Rectal smooth muscle tissue (tissue), 1 donor: ENCODE measurements around the gene TMEM115.

Experiments used
- H3K27ac ChIP-seq: one replicate; pipeline ENCODE4 v1.7.0; 2013; ENCODE audit warnings: low read depth, low read length, inconsistent platforms
- H3K27me3 ChIP-seq: one replicate; pipeline ENCODE4 v1.7.0; 2013; ENCODE audit warnings: low read length; ENCODE audit not compliant: control insufficient read depth, insufficient read depth
- H3K36me3 ChIP-seq: one replicate; pipeline ENCODE4 v1.7.0; 2013; ENCODE audit warnings: low read length; ENCODE audit not compliant: control insufficient read depth, insufficient read depth
- H3K4me1 ChIP-seq: one replicate; pipeline ENCODE4 v1.7.0; 2013; ENCODE audit warnings: low read length; ENCODE audit not compliant: control insufficient read depth, insufficient read depth
- H3K4me3 ChIP-seq: one replicate; pipeline ENCODE4 v1.7.0; 2013; ENCODE audit warnings: low read length
- H3K9ac ChIP-seq: one replicate; pipeline ENCODE4 v1.7.0; 2013; ENCODE audit warnings: low read length

Gene TMEM115

DNA sequence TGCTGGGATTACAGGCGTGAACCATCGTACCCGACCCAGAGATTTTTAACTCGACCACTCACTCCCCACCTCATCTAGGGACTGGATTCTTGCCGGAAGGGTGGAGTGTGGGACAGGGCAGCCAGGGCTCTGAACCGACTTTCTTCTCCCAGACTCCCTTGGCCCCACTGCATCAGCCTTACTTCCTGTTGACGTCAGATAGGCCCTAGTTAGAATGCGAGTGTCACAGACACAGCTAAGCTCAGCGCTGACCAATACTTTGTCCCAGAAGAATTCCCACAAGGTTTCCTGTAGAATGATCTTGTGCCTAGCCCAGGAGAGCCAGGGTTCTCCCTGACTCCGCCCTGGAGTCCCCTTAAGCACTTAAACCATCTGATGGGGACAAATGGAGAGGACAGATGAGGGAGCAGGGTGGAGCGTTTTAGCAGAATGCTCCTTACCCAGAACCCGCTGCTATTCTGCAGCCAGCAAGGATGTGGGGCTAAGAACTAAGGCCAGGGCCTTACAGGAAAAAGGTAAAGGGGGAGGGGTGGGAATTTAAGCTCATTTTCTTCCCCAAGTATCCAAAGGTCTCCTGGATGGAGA is 25.5 kb downstream of the TMEM115 start:
- H3K27ac ChIP-seq, result no peak overlapping the region

DNA sequence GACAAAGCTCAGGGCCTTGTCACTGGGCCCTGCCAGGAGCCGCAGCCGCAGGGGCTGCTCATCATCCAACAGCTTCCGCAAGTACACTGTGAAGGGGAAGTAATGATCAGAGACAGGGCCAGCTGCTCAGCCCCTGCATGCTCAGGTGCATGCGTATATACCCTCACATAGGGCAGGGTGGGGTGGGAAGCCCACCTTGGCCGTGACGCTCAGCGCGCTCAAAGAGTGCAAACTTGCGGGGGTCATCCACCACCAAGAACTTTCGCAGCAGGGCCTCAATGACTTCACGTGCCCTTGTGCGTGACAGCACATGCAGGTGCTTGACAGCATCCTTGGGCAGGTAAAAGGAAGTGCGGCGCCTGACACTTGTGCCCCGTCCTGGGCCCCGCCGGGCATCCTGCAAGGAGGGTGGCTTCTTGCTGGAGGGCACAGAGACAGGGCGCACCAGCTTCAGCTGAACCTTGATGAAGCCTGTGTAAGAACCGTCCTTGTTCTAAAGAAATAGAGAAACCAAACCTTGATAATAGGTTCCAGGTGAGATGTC is 27.9 kb downstream of the TMEM115 start:
- Histone ChIP-seq H3K9ac (no peak overlapping the region), H3K27ac (no peak overlapping the region), H3K27me3 (no peaks in the 10 kb centered on the region), H3K4me3 (no peak overlapping the region), H3K36me3 (peaks cover 6% of the 10 kb centered on the region), H3K4me1 (peaks cover 16% of the 10 kb centered on the region)

More for the DNA sequence above, 25.5 kb downstream of the TMEM115 start:
- H3K4me3 ChIP-seq, result no peak overlapping the region
- H3K4me1 ChIP-seq, result peaks cover 3% of the 10 kb centered on the region
- H3K27me3 ChIP-seq, result no peaks in the 10 kb centered on the region
- no peak overlapping the region for H3K9ac ChIP-seq
- H3K36me3 ChIP-seq, result peaks cover 6% of the 10 kb centered on the region

DNA sequence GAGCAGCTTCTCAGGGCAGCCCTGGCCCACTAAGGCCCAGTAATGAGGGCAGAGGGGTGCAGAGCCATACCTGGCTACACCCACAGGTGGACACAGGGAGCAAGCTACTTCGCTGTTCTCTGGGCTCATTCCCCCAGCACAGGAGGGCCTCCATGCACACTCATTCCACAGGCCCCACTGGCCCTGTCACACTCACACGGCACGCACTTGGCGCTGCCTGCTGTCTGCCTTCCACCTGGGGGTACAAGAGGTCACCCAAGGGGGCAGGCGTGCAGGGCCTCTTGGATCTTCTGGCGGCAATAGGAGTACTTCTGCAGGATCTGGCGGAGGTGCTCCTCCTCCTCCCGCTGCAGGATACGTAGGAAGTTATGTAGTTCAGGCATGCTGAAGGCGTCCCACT is 29.0 kb downstream of the TMEM115 start:
- H3K36me3 ChIP-seq, result peaks cover 12% of the 10 kb centered on the region
- H3K4me1 ChIP-seq, result peaks cover 13% of the 10 kb centered on the region
- H3K9ac ChIP-seq, result no peak overlapping the region
- H3K4me3 ChIP-seq, result no peak overlapping the region
- H3K27ac ChIP-seq, result no peak overlapping the region
- no peaks in the 10 kb centered on the region for H3K27me3 ChIP-seq

DNA sequence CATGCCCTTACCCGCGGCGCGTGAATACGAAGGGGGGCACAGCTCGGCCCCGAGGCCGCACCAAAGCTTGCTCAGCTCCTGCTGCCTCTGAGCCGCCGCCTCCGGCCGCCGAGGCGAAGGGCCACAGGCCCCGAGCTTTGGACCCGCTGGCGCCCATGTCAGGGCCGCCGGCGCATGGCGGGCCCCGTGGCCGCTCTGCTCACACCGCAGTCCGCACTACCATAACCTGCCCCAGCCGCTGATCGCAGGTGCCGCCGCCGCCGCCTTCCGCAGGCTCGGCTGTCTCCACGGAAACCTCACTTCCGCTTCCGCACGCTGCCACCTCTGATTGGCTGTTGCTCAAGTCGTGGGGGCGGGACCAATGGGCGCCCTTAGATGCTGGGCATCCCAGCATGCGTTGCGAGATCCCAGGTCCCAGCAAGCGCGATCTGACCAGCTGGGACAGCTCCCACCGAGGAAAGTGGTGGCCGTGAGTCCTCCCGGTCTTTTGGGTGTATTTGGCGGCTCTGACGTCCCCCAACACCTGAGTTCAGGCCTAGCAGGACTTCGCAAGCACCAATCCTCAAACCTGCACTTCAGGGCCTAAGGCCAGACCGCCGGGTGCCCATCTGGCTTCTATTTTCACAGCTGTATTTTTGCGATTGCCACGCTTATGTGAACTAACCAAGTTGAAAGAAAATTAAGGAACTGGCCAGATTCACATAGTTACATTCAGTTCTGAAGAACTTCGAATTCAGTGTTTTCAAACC is 31.2 kb downstream of the TMEM115 start, which contains the start of gene TUSC2:
Gene TUSC2, minus strand, starts transcription at position 281 of the 749 bp plus-strand sequence. Its CDS starts 124 bp downstream, at position 157.
- Histone ChIP-seq H3K9ac (peak within 1 kb of the TSS; percentile 69), H3K4me1 (peaks cover 13% of the 10 kb centered on the region), H3K27me3 (no peaks in the 10 kb centered on the region), H3K4me3 (peak within 1 kb of the TSS; percentile 81), H3K27ac (peak within 1 kb of the TSS; percentile 78), H3K36me3 (peaks cover 12% of the 10 kb centered on the region)

DNA sequence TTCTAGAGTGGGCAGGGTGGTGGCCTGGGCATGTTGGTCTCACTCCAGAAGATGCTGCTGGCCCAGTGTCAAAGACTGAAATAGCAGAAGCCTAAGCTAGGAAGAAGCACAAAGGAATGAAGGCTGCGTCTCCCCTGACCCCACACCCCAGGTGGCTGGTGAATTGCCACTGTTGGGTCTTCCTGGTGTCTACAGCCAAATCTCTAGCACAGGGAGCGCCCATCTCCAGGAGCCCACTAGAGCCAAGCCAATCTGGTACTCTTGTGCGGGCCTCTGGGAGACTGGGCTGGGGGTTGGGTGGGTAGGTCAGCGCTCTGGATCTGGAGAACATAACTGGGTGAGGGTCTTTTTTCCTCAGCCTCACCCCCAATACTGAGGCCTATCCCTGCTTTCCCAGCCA is 32.2 kb downstream of the TMEM115 start:
- Histone ChIP-seq H3K27ac (no peak overlapping the region), H3K4me3 (peak overlapping the region; percentile 81), H3K27me3 (no peaks in the 10 kb centered on the region), H3K36me3 (peaks cover 12% of the 10 kb centered on the region), H3K4me1 (peaks cover 14% of the 10 kb centered on the region), H3K9ac (peak overlapping the region; percentile 45)

DNA sequence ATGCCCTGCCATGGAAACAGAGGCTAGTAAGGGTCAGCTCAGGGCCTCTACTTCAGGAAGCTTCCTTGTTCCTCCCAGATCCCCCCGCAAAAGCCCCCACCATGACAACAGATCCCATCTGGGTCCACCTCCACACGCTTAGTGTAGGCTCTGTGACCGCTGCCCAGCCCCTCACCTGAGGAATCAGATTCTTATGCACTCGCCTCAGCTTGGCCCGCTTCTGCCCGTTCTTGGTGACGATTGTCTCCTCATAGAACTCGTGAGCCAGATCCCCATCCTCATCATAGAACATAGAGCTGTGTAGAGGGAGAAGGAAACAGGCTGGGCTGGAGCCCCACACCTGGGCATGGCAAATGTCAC is 33.2 kb downstream of the TMEM115 start:
- H3K27ac ChIP-seq, result no peak overlapping the region

DNA sequence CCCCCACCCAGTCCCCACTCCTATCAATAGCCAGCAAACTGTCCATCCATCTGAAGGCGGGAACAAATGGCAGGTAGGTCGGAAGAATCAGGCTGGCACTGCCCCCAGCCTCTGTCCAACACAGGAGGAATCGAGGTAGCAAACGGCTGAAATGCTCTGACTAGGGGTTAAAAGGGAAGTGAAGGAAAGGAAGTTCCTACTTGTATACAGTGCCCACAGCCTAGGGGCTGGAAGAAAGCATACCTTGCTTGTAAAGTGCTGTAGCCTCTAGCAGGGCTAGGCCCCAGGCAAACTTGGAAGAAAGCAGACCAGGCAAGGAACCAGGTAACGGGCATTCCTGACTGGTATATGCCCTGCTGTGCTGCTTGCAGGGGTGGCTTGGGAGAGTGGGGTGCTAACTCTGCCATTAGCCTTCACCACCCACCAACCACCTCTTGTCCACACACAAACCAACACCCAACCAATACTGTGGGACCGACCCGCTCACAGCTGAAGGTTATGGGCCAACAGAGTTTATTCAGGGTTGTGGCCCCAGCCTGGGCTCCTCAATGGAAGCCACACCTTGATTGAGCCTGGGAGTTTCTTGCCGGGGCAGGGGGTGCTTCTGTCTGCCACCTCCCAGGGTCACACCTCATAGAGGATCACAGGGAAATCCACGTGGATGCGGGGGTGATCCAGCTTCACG is 33.7 kb downstream of the TMEM115 start:
- Histone ChIP-seq H3K27me3 (no peaks in the 10 kb centered on the region), H3K27ac (no peak overlapping the region), H3K9ac (no peak overlapping the region), H3K4me3 (no peak overlapping the region), H3K4me1 (peaks cover 17% of the 10 kb centered on the region), H3K36me3 (peaks cover 10% of the 10 kb centered on the region)

More for the DNA sequence above, 33.2 kb downstream of the TMEM115 start:
- Histone ChIP-seq H3K9ac (no peak overlapping the region), H3K4me3 (no peak overlapping the region), H3K4me1 (peaks cover 17% of the 10 kb centered on the region), H3K36me3 (peaks cover 12% of the 10 kb centered on the region), H3K27me3 (no peaks in the 10 kb centered on the region)

DNA sequence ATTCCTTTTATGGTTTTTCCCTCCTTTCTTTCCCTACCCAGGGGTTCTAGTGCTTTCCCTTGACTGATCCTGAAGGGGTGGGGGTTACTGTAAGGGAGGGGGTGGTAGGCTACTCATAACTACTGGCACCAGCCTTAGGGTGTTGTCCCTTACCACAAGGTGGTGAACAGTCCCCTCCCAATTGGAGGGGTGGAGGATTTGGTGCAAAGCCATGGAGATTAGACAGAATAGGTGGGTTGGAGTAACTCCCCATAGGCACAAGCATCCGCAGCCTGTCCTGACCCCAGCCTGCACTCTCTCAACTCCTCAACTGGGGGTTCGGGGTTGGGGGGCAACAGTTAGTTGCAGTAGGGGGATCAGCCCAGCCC is 34.2 kb downstream of the TMEM115 start:
- H3K4me1 ChIP-seq, result peaks cover 22% of the 10 kb centered on the region
- H3K4me3 ChIP-seq, result no peak overlapping the region
- H3K36me3 ChIP-seq, result peaks cover 5% of the 10 kb centered on the region
- no peak overlapping the region for H3K9ac ChIP-seq
- no peak overlapping the region for H3K27ac ChIP-seq
- no peaks in the 10 kb centered on the region for H3K27me3 ChIP-seq

DNA sequence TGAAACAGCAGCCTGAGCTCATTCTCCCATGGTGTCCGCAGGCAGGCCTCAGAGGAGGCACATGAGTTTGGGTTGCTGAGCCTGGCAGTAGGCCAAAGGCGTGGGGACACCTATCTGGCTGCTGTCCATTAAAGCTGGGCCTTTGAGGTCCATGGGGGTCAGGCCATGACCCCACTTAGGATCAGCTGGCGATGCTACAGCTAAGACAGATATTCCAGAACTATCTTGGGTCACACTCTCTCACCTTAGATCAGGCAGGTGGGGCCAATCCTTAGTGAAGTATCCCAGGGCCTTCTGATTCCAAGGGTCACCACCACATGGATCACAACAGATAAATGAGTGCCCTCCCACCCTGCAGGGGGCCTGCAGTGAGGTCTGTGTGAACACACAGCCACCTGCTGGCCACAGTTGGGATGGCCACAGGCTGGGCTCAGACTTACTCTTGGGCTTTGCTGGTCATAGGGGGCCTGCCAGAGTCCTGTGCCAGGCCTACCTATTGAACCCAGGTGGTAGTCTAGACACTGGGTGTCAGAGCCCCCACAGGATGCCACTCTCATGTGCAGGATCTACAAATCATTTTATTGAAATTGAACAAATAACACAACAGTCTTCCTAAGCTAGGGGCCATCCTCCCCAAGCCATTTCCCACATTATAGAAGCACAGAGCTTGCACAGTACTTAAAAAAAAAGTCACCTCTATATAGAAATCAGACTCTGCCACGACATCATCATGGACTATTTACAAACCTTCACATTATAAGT is 34.8 kb downstream of the TMEM115 start:
- H3K4me3 ChIP-seq, result no peak overlapping the region
- peak overlapping the region; percentile 38 for H3K27ac ChIP-seq
- no peaks in the 10 kb centered on the region for H3K27me3 ChIP-seq
- no peak overlapping the region for H3K9ac ChIP-seq
- peaks cover 26% of the 10 kb centered on the region for H3K4me1 ChIP-seq
- peaks cover 5% of the 10 kb centered on the region for H3K36me3 ChIP-seq

DNA sequence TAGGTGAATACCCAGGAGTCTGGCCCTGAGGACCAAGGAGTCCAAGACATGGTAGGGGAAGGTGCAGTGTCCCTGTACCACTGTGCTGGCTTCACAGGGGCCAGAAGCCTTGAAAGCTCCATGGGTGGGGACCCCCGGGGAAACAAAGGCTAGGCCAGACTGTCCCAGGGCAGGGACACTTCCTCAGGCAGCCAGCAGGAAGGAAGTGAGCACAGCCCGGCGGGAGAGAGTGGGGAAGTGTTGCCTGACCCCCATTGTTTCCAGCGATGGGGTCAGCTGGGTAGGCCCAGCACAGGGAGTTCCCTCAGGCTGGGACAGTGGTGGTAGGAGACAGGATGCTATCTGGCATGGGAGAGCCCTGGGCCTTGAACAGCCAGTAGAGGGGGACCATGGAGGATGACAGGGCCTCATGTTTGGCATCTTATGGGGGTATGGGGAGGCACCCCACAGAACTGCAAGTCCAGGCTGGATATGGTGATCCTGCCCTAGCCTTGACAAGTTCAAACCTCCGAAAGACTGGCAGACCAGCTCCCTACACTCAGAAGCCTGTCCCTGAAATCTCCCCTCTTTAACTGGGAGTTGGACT is 35.6 kb downstream of the TMEM115 start:
- Histone ChIP-seq H3K27me3 (no peaks in the 10 kb centered on the region), H3K27ac (peak overlapping the region; percentile 38), H3K9ac (no peak overlapping the region), H3K4me3 (no peak overlapping the region), H3K4me1 (peaks cover 33% of the 10 kb centered on the region), H3K36me3 (peaks cover 7% of the 10 kb centered on the region)

DNA sequence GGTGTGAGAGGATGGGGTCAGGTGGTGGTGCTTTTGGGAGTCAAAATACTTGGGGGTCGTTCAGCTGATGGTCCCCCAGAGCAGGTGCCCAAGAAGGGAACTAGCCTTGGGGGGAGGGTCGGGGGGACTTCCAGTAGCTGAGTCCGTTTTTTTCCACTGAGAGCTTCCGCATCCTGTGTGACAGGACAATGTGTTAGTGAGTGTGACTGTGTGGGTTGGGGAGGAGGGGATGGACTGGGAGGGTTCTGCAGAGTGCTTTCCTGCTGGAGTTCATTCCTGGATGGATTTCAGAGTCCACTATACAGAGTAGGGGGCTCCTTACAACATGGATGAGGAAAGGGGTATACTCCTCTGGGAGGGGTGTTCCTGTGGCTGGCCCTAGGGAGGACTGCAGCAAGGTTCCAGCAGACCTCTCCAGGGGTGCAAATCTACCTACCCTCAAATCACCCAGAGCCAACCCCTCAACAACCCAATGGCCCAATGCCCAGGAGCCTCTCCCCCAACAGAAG is 36.2 kb downstream of the TMEM115 start:
- Histone ChIP-seq H3K9ac (no peak overlapping the region), H3K4me3 (no peak overlapping the region), H3K36me3 (peaks cover 10% of the 10 kb centered on the region), H3K27ac (peak overlapping the region; percentile 96), H3K27me3 (no peaks in the 10 kb centered on the region), H3K4me1 (peaks cover 27% of the 10 kb centered on the region)
